Glutamatergic neuron (in vitro differentiated cells): ENCODE data around the gene UNC80. TPM values are rescaled to one million over a fixed set of nuclear protein-coding genes. Genes with fewer than 3 reads are reported as not detected.

Source experiments
- DNase-seq: peaks from one replicate; pipeline ENCODE4 v3.0.0; 2022
- H3K27ac Mint-ChIP-seq: one replicate; pipeline ENCODE4 v1.8.0; 2020; ENCODE audit warnings: mild to moderate bottlenecking, mixed read lengths, inconsistent platforms; ENCODE audit not compliant: unreplicated experiment
- H3K27me3 Mint-ChIP-seq: one replicate; pipeline ENCODE4 v1.8.0; 2020; ENCODE audit warnings: mild to moderate bottlenecking, moderate library complexity, mixed read lengths, inconsistent platforms; ENCODE audit not compliant: unreplicated experiment
- H3K36me3 Mint-ChIP-seq: one replicate; pipeline ENCODE4 v1.8.0; 2020; ENCODE audit warnings: mild to moderate bottlenecking, mixed read lengths, inconsistent platforms; ENCODE audit not compliant: unreplicated experiment
- H3K4me1 Mint-ChIP-seq: one replicate; pipeline ENCODE4 v1.8.0; 2020; ENCODE audit warnings: mild to moderate bottlenecking, low read depth, mixed read lengths, inconsistent platforms; ENCODE audit not compliant: unreplicated experiment
- H3K4me3 Mint-ChIP-seq: one replicate; pipeline ENCODE4 v1.8.0; 2020; ENCODE audit warnings: mild to moderate bottlenecking, mixed read lengths, inconsistent platforms; ENCODE audit not compliant: unreplicated experiment
- H3K9me3 Mint-ChIP-seq: one replicate; pipeline ENCODE4 v1.8.0; 2020; ENCODE audit warnings: mild to moderate bottlenecking, moderate library complexity, mixed read lengths, inconsistent platforms; ENCODE audit not compliant: unreplicated experiment
- total RNA-seq: library from RNA; stranded (reverse); fragmentation: NEBNext Ultra II Directional; extraction: Animal tissue kit (Norgen Biotek cat#: 25700); gene quantifications from one replicate; pipeline ENCODE4 v1.2.1, GENCODE V29; 2021; ENCODE audit not compliant: unreplicated experiment
- TF ChIP-seq, protein P1 (sequence below): fragments of 200-600 bp; sonication (generic); IDR thresholded peaks from one replicate; pipeline ENCODE4 v1.5.0; 2021; ENCODE audit not compliant: partially characterized antibody, unreplicated experiment

The UNC80 gene
- total RNA-seq, 1 donor from 2014 or later = 9.0 TPM

GRCh38 chr2:209830722-209831465 is 59.3 kb downstream of the UNC80 start:
- H3K4me3 Mint-ChIP-seq = no peak overlapping the region
- no peaks in the 10 kb centered on the region for H3K36me3 Mint-ChIP-seq
- TF ChIP-seq, protein P1, sequence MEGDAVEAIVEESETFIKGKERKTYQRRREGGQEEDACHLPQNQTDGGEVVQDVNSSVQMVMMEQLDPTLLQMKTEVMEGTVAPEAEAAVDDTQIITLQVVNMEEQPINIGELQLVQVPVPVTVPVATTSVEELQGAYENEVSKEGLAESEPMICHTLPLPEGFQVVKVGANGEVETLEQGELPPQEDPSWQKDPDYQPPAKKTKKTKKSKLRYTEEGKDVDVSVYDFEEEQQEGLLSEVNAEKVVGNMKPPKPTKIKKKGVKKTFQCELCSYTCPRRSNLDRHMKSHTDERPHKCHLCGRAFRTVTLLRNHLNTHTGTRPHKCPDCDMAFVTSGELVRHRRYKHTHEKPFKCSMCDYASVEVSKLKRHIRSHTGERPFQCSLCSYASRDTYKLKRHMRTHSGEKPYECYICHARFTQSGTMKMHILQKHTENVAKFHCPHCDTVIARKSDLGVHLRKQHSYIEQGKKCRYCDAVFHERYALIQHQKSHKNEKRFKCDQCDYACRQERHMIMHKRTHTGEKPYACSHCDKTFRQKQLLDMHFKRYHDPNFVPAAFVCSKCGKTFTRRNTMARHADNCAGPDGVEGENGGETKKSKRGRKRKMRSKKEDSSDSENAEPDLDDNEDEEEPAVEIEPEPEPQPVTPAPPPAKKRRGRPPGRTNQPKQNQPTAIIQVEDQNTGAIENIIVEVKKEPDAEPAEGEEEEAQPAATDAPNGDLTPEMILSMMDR = no peak
- no peaks in the 10 kb centered on the region for H3K4me1 Mint-ChIP-seq
- DNase-seq = no peak
- no peaks in the 10 kb centered on the region for H3K27me3 Mint-ChIP-seq
- no peaks in the 10 kb centered on the region for H3K9me3 Mint-ChIP-seq
- no peak overlapping the region for H3K27ac Mint-ChIP-seq

- Mint-ChIP-seq H3K27me3 (no peaks in the 10 kb centered on the region), H3K27ac (no peak overlapping the region), H3K4me1 (no peaks in the 10 kb centered on the region), H3K36me3 (no peaks in the 10 kb centered on the region), H3K4me3 (no peak overlapping the region), H3K9me3 (no peaks in the 10 kb centered on the region)
- TF ChIP-seq, protein P1 = no peak
- DNase-seq = no peak
Measured at GRCh38 chr2:209834767-209835166, 63.1 kb downstream of the UNC80 start.

DNA sequence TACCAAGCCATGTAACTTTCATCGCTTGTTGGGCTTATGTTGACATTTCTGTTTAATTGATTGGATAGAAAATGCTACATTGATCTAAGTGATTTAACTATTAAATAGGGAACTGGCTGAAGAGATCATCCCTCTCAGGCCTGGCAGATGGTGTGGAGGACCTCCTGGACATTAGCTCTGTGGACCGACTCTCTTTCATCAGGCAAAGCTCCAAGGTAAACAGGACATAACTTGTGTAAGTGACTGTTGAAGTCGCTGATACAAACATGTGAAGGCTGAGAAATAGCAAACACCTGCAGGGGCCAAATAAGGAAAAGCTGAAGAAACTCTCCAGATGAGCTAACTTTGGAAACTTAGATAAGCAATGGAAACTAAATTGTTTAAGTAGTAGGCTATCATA is 68.8 kb downstream of the UNC80 start:
- Mint-ChIP-seq H3K27ac (no peak overlapping the region), H3K27me3 (no peaks in the 10 kb centered on the region), H3K4me1 (no peaks in the 10 kb centered on the region), H3K4me3 (no peak overlapping the region), H3K36me3 (no peaks in the 10 kb centered on the region), H3K9me3 (no peaks in the 10 kb centered on the region)
- DNase-seq = no peak
- TF ChIP-seq, protein P1 = no peak

- H3K27me3 Mint-ChIP-seq = no peaks in the 10 kb centered on the region
- no peaks in the 10 kb centered on the region for H3K36me3 Mint-ChIP-seq
- no peak overlapping the region for H3K27ac Mint-ChIP-seq
- TF ChIP-seq, protein P1 = no peak
- no peak overlapping the region for H3K4me3 Mint-ChIP-seq
- DNase-seq = no peak
- H3K4me1 Mint-ChIP-seq = no peaks in the 10 kb centered on the region
- H3K9me3 Mint-ChIP-seq = no peaks in the 10 kb centered on the region
Measured at GRCh38 chr2:209845666-209846065, 74.0 kb downstream of the UNC80 start.

- TF ChIP-seq, protein P1 = no peak
- Mint-ChIP-seq H3K27ac (no peak overlapping the region), H3K36me3 (peaks cover 5% of the 10 kb centered on the region), H3K27me3 (peaks cover 2% of the 10 kb centered on the region), H3K4me3 (no peak overlapping the region), H3K4me1 (no peaks in the 10 kb centered on the region), H3K9me3 (peaks cover 5% of the 10 kb centered on the region)
- DNase-seq = no peak
Measured at GRCh38 chr2:209864716-209865295, 93.2 kb downstream of the UNC80 start.
